Breast epithelium (tissue), 4 donors: Measurements from ENCODE around the gene ARHGAP15. TPM values are rescaled to one million over a fixed set of nuclear protein-coding genes. Genes with fewer than 3 reads are reported as not detected.
A peak's percentile ranks its signal among the peaks of the same experiment; 100 is the strongest.

Experiments
- DNase-seq, 2 donors: peaks; one replicate each; pipeline ENCODE4 v3.0.0-alpha.2; 2019; ENCODE audit warnings: low spot score in 2 of 2
- H3K27ac ChIP-seq, 2 donors: fragments of 200-600 bp; sonication (generic) in 1 of 2; one replicate each; pipeline ENCODE4 v1.5.1; 2016 to 2019; ENCODE audit warnings: mild to moderate bottlenecking in 1 of 2
- H3K27me3 ChIP-seq, 2 donors: fragments of 200-600 bp; sonication (generic) in 1 of 2; one replicate each; pipeline versions ENCODE4 v1.5.1 to v1.6.0; 2017 to 2019; ENCODE audit warnings: control low read depth in 1 of 2, mild to moderate bottlenecking in 1 of 2
- H3K36me3 ChIP-seq: fragments of 200-600 bp; one replicate; pipeline ENCODE4 v1.5.1; 2019
- H3K4me1 ChIP-seq, 2 donors: fragments of 200-600 bp; sonication (generic); one replicate each; pipeline ENCODE4 v1.5.1; 2016 to 2019; ENCODE audit warnings: control low read depth in 1 of 2
- H3K4me3 ChIP-seq, 3 donors: fragments of 200-600 bp; sonication (generic); 1 replicate in 2 of 3; 2 replicates in 1 of 3; pipeline ENCODE4 v1.5.1; 2016 to 2019; ENCODE audit warnings: mild to moderate bottlenecking in 3 of 3, moderate library complexity in 2 of 3
- H3K9me3 ChIP-seq, 2 donors: fragments of 200-600 bp; sonication (generic) in 1 of 2; one replicate each; pipeline ENCODE4 v1.5.1; 2016 to 2019; ENCODE audit warnings: control low read depth in 1 of 2
- CTCF ChIP-seq, 3 donors: fragments of 450-650 bp; IDR thresholded peaks; one replicate each; pipeline ENCODE4 v1.5.1; 2016 to 2017; ENCODE audit warnings: antibody characterized with exemption in 3 of 3, mild to moderate bottlenecking in 3 of 3, moderate library complexity in 3 of 3
- POLR2A ChIP-seq: fragments of 450-650 bp; IDR thresholded peaks from one replicate; pipeline ENCODE4 v1.6.1; 2016; ENCODE audit warnings: antibody characterized with exemption, mild to moderate bottlenecking, moderate library complexity
- POLR2AphosphoS5 ChIP-seq, 3 donors: sonication (generic); formaldehyde crosslinking; IDR thresholded peaks; one replicate each; pipeline ENCODE4 v1.6.1; 2017; ENCODE audit warnings: antibody characterized with exemption in 3 of 3
- intact Hi-C: fragments of 100-400 bp; cut with DNase I; formaldehyde crosslinking; loops from one replicate; pipeline ENCODE4 v1.15.1; 2023; ENCODE audit warnings: low total_unique reads
- total RNA-seq, 3 donors: library from RNA; depleted of rRNA; stranded (reverse); fragments of >200 nt; gene quantifications; one replicate each; pipeline ENCODE4 v1.1.0, GENCODE V29; 2016

Gene ARHGAP15
- total RNA-seq, 3 donors from 2014 or later = 8.9 to 13.4 (median 10.7) TPM

- peak overlapping the region in 1 of 2 donors; percentile 5 for H3K27ac ChIP-seq
- no peaks in the 10 kb centered on the region for H3K9me3 ChIP-seq
- no peaks in the 10 kb centered on the region for H3K27me3 ChIP-seq
- TF ChIP-seq POLR2AphosphoS5 (IDR thresholded peaks at IDR 0.05) (no peak), CTCF (IDR thresholded peaks at IDR 0.05) (no peak), POLR2A (no peak)
- intact Hi-C loops = no loop called here
- H3K4me1 ChIP-seq = no peaks in the 10 kb centered on the region
- no peak for DNase-seq
- no peak overlapping the region for H3K4me3 ChIP-seq
- H3K36me3 ChIP-seq = no peaks in the 10 kb centered on the region
Measured at GRCh38 chr2:143436951-143437350, 307.7 kb downstream of the ARHGAP15 start.

- no peak for DNase-seq
- H3K4me1 ChIP-seq = no peaks in the 10 kb centered on the region
- H3K4me3 ChIP-seq = no peak overlapping the region
- H3K36me3 ChIP-seq = no peaks in the 10 kb centered on the region
- no peaks in the 10 kb centered on the region for H3K9me3 ChIP-seq
- H3K27ac ChIP-seq = no peak overlapping the region
- intact Hi-C loops = no loop called here
- no peak for TF ChIP-seq CTCF (IDR thresholded peaks at IDR 0.05)
- TF ChIP-seq POLR2A = no peak
- TF ChIP-seq POLR2AphosphoS5 (IDR thresholded peaks at IDR 0.05) = no peak
- no peaks in the 10 kb centered on the region for H3K27me3 ChIP-seq
Measured at GRCh38 chr2:143440411-143441012, 311.3 kb downstream of the ARHGAP15 start.

GRCh38 chr2:143442193-143442592, 313.0 kb downstream of the ARHGAP15 start:
- H3K4me3 ChIP-seq = no peak overlapping the region
- no peak for DNase-seq
- H3K4me1 ChIP-seq = no peaks in the 10 kb centered on the region
- no peak overlapping the region for H3K27ac ChIP-seq
- no peaks in the 10 kb centered on the region for H3K27me3 ChIP-seq
- intact Hi-C loops = no loop called here
- no peaks in the 10 kb centered on the region for H3K9me3 ChIP-seq
- TF ChIP-seq POLR2AphosphoS5 (IDR thresholded peaks at IDR 0.05) (no peak), POLR2A (no peak), CTCF (IDR thresholded peaks at IDR 0.05) (no peak)
- no peaks in the 10 kb centered on the region for H3K36me3 ChIP-seq

- no peak overlapping the region for H3K27ac ChIP-seq
- TF ChIP-seq POLR2AphosphoS5 (IDR thresholded peaks at IDR 0.05) (no peak), CTCF (IDR thresholded peaks at IDR 0.05) (no peak), POLR2A (no peak)
- H3K36me3 ChIP-seq = no peaks in the 10 kb centered on the region
- H3K4me1 ChIP-seq = no peaks in the 10 kb centered on the region
- DNase-seq = no peak
- H3K4me3 ChIP-seq = no peak overlapping the region
- H3K9me3 ChIP-seq = no peaks in the 10 kb centered on the region
- intact Hi-C loops = no loop called here
- H3K27me3 ChIP-seq = no peaks in the 10 kb centered on the region
Measured at GRCh38 chr2:143451642-143452281, 322.5 kb downstream of the ARHGAP15 start.

- H3K9me3 ChIP-seq = no peaks in the 10 kb centered on the region
- H3K36me3 ChIP-seq = no peaks in the 10 kb centered on the region
- no peaks in the 10 kb centered on the region for H3K27me3 ChIP-seq
- intact Hi-C loops = no loop called here
- DNase-seq = no peak
- no peak overlapping the region for H3K27ac ChIP-seq
- H3K4me1 ChIP-seq = no peaks in the 10 kb centered on the region
- TF ChIP-seq POLR2A = no peak
- TF ChIP-seq CTCF (IDR thresholded peaks at IDR 0.05) = no peak
- no peak overlapping the region for H3K4me3 ChIP-seq
Measured at GRCh38 chr2:143452817-143453451, 323.7 kb downstream of the ARHGAP15 start.
